Skeletal muscle tissue (tissue), 4 donors: Measurements from ENCODE around the gene PPP4R3B. TPM values are rescaled to one million over a fixed set of nuclear protein-coding genes. Genes with fewer than 3 reads are reported as not detected.

ENCODE experiments used
- H3K27ac ChIP-seq: one replicate; pipeline ENCODE4 v1.7.0; 2013; ENCODE audit warnings: mild to moderate bottlenecking, low read depth, low read length, inconsistent platforms
- H3K27me3 ChIP-seq, 3 donors: one replicate each; pipeline ENCODE4 v1.7.0; 2013; ENCODE audit warnings: low read length in 3 of 3; ENCODE audit not compliant: control insufficient read depth in 3 of 3, insufficient read depth in 3 of 3
- H3K36me3 ChIP-seq, 3 donors: one replicate each; pipeline ENCODE4 v1.7.0; 2013; ENCODE audit warnings: low read length in 3 of 3; ENCODE audit not compliant: control insufficient read depth in 3 of 3, insufficient read depth in 3 of 3
- H3K4me1 ChIP-seq, 3 donors: one replicate each; pipeline ENCODE4 v1.7.0; 2013; ENCODE audit warnings: low read length in 3 of 3, mild to moderate bottlenecking in 3 of 3; ENCODE audit not compliant: control insufficient read depth in 3 of 3, insufficient read depth in 3 of 3
- H3K4me3 ChIP-seq, 3 donors: one replicate each; pipeline ENCODE4 v1.7.0; 2013; ENCODE audit warnings: low read length in 3 of 3
- H3K9ac ChIP-seq, 3 donors: one replicate each; pipeline ENCODE4 v1.7.0; 2013; ENCODE audit warnings: low read length in 3 of 3, mild to moderate bottlenecking in 3 of 3, moderate library complexity in 2 of 3, low read depth in 1 of 3
- H3K9me3 ChIP-seq, 3 donors: one replicate each; pipeline ENCODE4 v1.7.0; 2013; ENCODE audit warnings: low read length in 3 of 3; ENCODE audit not compliant: control insufficient read depth in 3 of 3
- total RNA-seq: library from RNA; depleted of rRNA; stranded (reverse); fragments of >200 nt; gene quantifications from one replicate; pipeline ENCODE4 v1.2.3, GENCODE V29; 2014
- donor health status: Osteomylitis.

PPP4R3B gene
- total RNA-seq, 1 donor from 2014 or later: 53.8 TPM

DNA sequence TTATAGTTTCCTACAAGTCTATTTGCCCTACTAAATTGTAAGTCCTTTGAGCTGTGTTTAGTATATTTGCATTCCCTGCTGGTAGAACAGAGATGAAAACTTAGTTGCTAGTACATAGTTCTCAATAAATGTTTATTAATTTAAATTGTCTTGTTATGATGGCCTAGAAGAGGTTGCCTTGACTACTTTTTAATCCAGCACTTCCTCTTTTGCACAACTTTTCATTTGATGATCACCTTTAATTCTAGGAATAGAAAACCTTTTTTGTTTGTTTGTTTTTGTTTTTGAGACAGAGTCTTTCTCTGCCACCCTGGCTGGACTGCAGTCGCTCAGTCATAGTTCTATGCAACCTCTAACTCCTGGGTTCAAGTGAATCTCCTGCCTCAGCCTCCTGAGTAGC, 91.2 kb downstream of the PPP4R3B start:
- Histone ChIP-seq H3K9me3 (no peaks in the 10 kb centered on the region), H3K9ac (no peak overlapping the region), H3K27me3 (no peaks in the 10 kb centered on the region), H3K27ac (no peak overlapping the region), H3K4me1 (no peaks in the 10 kb centered on the region), H3K4me3 (no peak overlapping the region), H3K36me3 (peaks cover 9 to 21% (median 16%) of the 10 kb centered on the region in 3 donors)

DNA sequence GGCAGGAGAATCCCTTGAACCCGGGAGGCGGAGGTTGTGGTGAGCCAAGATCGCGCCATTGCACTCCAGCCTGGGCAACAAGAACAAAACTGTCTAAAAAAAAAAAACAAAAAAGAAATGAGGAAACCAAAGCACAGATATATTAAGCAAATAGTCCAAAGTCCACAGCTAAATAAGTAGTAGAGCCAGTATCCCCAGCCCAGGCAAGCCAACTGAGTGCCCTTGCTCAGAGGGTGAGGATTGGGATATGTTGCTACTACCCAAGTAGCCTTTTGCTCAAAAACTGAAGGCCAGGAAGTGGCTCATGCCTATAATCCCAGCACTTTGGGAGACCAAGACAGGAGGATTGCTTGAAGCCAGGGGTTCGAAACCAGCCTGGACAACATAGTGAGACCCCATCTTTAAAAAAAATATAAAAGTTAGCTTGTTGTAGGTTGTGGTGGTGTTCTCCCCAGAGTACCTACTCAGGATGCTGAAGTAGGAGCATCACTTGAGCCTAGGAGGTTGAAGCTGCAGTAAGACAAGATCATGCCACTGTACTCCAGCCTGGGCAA, 92.5 kb downstream of the PPP4R3B start:
- H3K36me3 ChIP-seq: peaks cover 9 to 16% (median 11%) of the 10 kb centered on the region in 3 donors
- no peak overlapping the region for H3K27ac ChIP-seq
- no peaks in the 10 kb centered on the region for H3K27me3 ChIP-seq
- no peaks in the 10 kb centered on the region for H3K9me3 ChIP-seq
- no peak overlapping the region for H3K9ac ChIP-seq
- H3K4me3 ChIP-seq: no peak overlapping the region
- H3K4me1 ChIP-seq: peaks cover 6 to 9% (median 7%) of the 10 kb centered on the region in 3 donors

DNA sequence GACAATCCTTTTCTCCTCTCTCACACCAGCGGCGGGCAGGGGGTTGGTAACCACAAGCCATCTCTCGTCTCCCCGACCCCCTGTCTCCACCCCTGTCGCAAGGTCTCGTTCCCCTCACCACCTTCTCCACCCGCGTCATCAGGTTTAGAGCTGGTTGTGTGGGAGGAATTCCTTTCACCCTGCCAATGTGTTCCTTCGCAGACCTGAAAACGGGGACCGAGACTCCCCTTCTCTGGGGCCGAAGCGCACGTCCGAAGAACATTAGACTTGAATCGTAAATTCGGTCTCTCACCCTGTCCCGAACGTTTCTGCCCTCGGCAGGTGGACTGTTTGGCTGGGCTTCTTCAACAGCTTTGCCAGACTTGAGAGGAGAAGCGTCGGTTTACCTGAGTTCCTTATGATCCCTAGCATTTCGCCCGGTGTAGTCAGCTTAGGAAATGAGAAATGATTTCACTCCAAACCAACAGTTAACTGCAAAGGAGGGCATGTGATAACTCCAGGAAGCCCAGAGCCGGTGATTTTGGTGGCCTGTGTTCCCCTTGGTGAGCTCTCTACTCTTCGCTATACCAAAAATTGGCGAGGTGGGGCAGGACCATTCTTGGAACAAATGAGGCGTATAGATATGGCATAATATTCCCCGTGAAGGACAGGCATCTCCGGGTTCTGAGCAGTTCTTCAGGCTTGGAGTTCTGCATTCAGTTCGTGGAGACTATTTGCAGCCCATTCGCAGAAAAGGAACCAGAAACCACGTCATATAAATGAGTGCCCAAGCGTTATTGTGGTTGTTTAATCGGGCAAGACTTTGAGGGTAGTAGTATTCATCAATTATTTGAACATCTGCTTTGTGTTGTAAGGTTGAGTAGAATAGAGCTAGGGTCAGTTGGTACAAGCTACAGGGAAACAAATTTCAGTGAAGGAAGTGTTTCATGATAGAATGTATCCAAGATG, 97.2 kb downstream of the PPP4R3B start:
- H3K36me3 ChIP-seq: peaks cover 0 to 6% (median under 1%) of the 10 kb centered on the region in 3 donors
- no peaks in the 10 kb centered on the region for H3K27me3 ChIP-seq
- H3K27ac ChIP-seq: peak overlapping the region; percentile 71
- no peaks in the 10 kb centered on the region for H3K9me3 ChIP-seq
- H3K9ac ChIP-seq: peak overlapping the region; percentile 82 to 89 (median 86)
- peaks cover 10 to 15% (median 12%) of the 10 kb centered on the region in 3 donors for H3K4me1 ChIP-seq
- peak overlapping the region; percentile 95 to 97 (median 95) for H3K4me3 ChIP-seq

DNA sequence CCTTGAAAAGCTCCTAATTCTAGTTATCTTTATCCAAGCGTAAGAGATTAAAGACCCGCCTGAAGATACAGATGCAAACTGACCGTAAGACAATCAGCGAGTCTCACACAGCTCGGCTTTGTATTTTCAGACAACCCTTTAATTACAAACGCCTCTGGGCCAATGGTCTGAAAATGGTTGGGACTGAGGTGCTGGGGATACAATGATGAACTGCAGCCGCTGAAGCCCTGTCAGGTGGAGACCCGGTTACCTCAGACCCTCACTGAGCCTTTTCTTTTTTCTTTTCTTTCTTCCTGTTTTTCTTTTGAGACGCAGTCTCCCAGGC, 98.6 kb downstream of the PPP4R3B start:
- no peaks in the 10 kb centered on the region for H3K27me3 ChIP-seq
- H3K9ac ChIP-seq: peak overlapping the region; percentile 80 to 86 (median 82)
- no peaks in the 10 kb centered on the region for H3K9me3 ChIP-seq
- peaks cover 10 to 15% (median 12%) of the 10 kb centered on the region in 3 donors for H3K4me1 ChIP-seq
- peaks cover 0 to 2% (median 0%) of the 10 kb centered on the region in 3 donors for H3K36me3 ChIP-seq
- H3K27ac ChIP-seq: peak overlapping the region; percentile 71
- H3K4me3 ChIP-seq: peak overlapping the region; percentile 95 to 97 (median 95)

DNA sequence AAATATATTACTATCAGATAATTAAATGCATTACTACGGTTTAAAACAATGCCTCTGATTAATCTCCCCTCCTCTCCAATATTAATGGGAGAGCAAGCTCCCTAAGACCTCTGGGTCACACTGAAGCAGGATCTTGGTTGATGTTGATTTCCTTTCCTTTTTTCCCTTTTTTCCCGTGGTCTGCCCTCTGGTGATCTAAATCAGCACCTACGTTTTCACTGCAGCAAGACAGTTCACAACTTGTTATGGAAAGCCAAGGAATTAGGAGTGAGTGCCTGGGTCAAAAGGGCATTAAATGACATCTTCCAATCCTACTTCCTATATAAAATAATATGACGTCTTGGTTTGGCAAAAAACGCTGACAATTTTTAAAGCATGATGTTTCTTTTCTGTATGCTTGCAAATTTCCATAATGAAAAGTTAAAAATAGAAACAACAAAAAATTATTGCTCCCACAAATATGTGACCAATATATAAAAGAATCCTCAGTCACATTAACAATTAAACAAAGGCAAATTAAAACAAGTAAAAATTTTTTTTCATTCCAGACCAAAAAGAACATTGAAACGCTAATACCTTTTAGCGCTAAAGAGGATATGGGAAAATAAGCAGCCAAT, 105.8 kb downstream of the PPP4R3B start:
- H3K27ac ChIP-seq: no peak overlapping the region
- H3K4me1 ChIP-seq: no peaks in the 10 kb centered on the region
- H3K4me3 ChIP-seq: no peak overlapping the region

DNA sequence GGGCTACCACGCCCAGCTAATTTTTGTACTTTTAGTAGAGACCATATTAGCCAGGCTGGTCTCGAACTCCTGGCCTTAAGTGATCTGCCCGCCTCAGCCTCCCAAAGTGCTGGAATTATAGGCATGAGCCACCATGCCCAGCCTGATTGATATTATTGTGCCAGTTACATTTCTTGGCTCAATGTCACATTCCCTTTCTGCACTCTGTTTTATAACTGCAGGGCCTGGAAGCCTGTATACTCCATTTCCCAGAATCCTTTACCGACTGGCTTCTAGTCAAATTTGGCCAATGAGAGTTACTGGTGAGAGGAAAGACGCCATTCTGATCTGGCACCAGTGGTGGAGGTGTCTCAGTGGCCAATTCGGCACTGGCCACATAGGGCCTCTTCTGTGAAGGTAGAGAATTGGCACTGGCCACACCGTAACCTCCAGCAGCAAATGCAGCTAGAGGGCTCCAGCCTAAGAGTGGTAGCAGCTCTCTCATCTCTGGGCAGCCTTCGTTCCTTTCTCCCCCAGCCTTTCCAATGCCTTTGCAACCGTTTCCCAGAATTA, 114.8 kb downstream of the PPP4R3B start:
- Histone ChIP-seq H3K4me3 (no peak overlapping the region), H3K27ac (no peak overlapping the region), H3K9ac (no peak overlapping the region), H3K9me3 (no peaks in the 10 kb centered on the region), H3K4me1 (no peaks in the 10 kb centered on the region), H3K36me3 (no peaks in the 10 kb centered on the region), H3K27me3 (no peaks in the 10 kb centered on the region)

More for the DNA sequence above, 105.8 kb downstream of the PPP4R3B start:
- no peaks in the 10 kb centered on the region for H3K9me3 ChIP-seq
- no peaks in the 10 kb centered on the region for H3K36me3 ChIP-seq
- H3K9ac ChIP-seq: no peak overlapping the region
- H3K27me3 ChIP-seq: no peaks in the 10 kb centered on the region

DNA sequence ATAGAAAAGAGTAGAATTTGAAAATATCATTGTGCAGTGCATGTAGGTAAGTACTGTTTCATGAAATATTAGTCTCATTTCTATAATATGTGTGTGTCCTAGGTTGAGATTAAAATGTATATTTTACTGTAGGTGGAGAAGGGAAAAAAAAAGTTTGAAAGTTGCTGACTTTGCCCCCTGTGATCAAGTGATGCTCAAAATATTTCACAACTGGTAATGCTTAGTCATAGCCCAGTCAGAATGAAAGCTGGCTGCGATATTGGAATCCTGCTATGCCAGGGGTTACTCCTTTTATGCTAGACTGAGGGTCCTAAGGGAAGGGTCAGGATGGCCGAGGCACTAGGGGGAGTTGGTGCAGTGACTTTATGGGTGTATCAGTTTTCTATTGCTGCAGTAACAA, 117.4 kb downstream of the PPP4R3B start:
- Histone ChIP-seq H3K9ac (no peak overlapping the region), H3K27me3 (no peaks in the 10 kb centered on the region), H3K27ac (no peak overlapping the region)

DNA sequence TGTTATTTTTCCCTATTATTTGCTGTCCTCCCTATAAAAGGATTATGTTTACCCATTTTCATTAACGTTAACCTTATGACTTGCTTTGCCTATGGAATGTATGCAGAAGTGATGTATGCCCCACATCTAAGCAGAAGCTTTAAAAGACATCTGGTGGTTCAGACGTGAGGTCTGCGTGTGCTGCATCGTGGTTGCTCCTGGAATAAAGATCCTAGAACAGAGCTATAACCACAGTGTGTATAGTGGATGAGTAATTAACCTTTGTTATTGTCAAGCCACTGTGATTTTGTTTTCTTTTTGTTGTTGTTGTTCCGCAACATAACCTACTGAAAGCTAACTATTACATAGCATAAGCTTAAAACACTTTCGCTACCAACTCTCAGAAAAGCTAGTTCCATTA, 118.8 kb downstream of the PPP4R3B start:
- Histone ChIP-seq H3K27me3 (no peaks in the 10 kb centered on the region), H3K36me3 (no peaks in the 10 kb centered on the region), H3K9me3 (no peaks in the 10 kb centered on the region), H3K4me3 (no peak overlapping the region), H3K4me1 (no peaks in the 10 kb centered on the region), H3K9ac (no peak overlapping the region), H3K27ac (no peak overlapping the region)

More for the DNA sequence above, 117.4 kb downstream of the PPP4R3B start:
- H3K4me1 ChIP-seq: no peaks in the 10 kb centered on the region
- no peaks in the 10 kb centered on the region for H3K9me3 ChIP-seq
- H3K4me3 ChIP-seq: no peak overlapping the region
- H3K36me3 ChIP-seq: no peaks in the 10 kb centered on the region
